Femur (tissue), 1 donor: ENCODE data around the gene CYP4F2.
"Not testable (repeated sequence)": the region's sequence is repeated elsewhere in the genome, so short reads cannot be mapped to it uniquely, and the experiment has no call there.

Experiments
- DNase-seq: peaks from one replicate; pipeline ENCODE4 v3.0.0-alpha.2; 2017

Gene CYP4F2, protein sequence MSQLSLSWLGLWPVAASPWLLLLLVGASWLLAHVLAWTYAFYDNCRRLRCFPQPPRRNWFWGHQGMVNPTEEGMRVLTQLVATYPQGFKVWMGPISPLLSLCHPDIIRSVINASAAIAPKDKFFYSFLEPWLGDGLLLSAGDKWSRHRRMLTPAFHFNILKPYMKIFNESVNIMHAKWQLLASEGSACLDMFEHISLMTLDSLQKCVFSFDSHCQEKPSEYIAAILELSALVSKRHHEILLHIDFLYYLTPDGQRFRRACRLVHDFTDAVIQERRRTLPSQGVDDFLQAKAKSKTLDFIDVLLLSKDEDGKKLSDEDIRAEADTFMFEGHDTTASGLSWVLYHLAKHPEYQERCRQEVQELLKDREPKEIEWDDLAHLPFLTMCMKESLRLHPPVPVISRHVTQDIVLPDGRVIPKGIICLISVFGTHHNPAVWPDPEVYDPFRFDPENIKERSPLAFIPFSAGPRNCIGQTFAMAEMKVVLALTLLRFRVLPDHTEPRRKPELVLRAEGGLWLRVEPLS

GRCh38 chr19:15897738-15898276, at the start of gene CYP4F2:
TSS of gene CYP4F2 (minus strand) at chr19:15898074. CDS start at chr19:15897611, 463 bp downstream.
- no peak for DNase-seq

- no peak for DNase-seq
These were observed 47.4 kb upstream of the CYP4F2 start for GRCh38 chr19:15945301-15945700.

GRCh38 chr19:15944401-15944800, 46.5 kb upstream of the CYP4F2 start:
- DNase-seq: no peak

DNA sequence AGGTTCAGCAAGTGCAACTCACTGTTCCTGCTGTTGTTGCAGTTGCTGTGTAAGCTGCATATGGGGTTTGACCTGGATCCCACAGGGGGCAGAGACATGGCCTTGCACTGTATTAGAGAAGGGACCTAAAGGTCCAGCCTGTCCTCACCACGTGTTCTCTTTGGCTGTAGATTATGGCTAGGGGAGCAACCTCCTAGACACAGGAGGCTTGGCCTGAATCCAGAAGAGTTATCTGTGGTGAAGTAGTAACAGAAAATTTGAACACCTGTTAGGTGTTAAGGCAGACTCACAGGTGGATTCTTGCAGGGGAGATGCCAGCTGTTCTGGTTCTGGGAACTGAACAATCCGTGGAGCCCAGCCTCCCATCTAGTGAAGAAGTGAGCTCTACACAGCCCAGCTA, 39.9 kb upstream of the CYP4F2 start:
- no peak for DNase-seq

- no peak for DNase-seq
These were observed 39.1 kb upstream of the CYP4F2 start for GRCh38 chr19:15936950-15937349.

DNA sequence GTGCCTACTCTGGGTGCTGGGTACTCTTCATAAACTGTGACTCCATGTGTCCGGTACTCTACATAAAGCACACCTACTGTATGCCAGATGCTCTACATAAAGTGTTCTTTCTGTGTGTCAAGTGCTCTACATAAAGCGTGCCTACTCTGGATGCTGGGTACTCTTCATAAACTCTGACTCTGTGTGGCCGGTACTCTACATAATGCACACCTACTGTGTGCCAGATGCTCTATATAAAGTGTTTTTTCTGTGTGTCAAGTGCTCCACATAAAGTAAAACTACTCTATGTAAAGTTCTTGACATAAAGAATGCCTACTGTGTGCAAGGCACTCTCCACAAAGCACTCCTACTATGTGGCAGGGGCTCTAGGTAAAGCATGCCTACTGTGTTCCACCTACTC, 38.3 kb upstream of the CYP4F2 start:
- no peak for DNase-seq

DNA sequence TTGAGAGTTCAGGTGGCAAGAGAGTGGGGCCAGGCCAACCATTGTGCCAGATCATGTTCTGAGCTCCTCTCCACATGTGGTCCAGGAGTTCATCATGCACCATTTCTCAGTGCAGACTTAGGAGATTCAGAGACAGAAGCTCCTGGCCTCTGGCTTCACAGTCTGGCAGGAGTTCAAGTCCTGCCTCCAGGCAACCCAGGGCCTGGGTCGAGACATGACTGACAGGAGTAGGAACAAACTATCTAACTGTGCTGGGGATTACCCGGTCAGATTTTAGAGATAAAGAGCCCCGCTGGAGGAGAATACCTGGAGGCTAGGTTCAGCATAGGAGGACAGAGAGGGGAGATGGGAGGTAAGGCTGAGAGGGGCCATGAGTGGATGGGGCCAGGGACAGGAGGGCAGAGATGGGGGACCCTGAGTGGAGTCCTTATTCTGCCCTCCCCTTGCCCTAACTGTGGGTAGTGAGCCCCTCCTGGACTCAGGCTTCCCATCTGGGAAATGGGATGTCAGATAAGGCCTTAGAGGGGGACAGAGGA, 37.4 kb upstream of the CYP4F2 start:
- DNase-seq: no peak

DNA sequence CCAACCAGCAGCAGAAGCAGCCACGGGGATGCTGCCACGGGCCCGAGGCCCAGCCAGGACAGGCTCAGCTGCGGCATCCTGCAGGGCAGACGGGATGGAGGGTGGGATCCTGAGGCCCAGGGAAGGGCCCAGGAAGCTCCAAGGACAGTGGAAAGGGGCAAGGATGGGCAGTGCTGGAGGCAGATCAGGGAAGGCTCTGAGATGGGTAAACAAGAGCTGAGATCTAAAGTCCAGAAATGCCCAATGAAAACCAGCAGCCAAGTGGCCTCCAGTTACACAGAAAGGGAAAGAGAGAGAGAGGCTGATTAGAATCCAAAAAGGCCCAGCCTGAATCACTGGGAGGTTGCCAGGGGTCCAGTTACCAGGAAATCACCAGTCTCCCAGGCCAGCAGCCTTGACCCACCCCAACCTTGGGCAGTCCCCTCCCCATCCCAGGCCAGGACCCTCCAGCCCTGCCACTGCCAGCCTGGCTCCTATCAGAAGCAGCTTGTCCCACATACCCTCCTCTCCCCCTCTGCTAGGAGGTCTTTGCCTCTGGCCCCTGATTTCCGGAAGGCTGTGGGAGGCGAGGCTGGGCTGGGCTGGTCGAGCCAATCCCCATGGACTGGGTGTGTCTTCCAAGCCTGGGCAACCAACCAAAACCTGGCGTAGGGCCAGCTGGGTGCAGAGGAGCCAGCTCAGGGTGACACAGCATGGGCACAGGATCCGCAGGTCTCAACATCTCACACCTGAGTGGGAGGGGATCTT, 36.6 kb upstream of the CYP4F2 start, which contains the start of gene CYP4F11:
CYP4F11 (minus strand) TSS at position 198 of the 747 bp plus-strand sequence; CDS start at position 77, 121 bp downstream.
- DNase-seq: no peak

DNA sequence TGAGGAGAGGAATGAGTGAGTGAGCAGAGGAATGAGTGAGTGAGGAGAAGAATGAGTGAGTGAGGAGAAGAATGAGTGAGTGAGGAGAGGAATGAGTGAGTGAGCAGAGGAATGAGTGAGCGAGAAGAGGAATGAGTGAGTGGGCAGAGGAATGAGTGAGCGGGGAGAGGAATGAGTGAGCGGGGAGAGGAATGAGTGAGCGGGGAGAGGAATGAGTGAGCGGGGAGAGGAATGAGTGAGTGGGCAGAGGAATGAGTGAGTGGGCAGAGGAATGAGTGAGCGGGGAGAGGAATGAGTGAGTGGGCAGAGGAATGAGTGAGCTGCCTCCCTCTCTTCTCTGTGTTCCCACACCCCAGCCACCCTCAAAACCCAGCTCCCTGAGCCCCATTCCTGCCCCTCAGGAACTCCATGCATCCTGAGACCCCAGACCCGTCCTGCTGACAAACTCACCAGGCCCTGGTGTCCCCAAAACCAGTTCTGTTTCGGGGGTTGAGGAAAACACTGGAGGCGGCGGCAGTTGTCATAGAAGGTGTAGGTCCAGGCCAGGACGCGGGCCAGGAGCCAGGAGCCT, 36.0 kb upstream of the CYP4F2 start:
- not testable (repeated sequence) for DNase-seq

DNA sequence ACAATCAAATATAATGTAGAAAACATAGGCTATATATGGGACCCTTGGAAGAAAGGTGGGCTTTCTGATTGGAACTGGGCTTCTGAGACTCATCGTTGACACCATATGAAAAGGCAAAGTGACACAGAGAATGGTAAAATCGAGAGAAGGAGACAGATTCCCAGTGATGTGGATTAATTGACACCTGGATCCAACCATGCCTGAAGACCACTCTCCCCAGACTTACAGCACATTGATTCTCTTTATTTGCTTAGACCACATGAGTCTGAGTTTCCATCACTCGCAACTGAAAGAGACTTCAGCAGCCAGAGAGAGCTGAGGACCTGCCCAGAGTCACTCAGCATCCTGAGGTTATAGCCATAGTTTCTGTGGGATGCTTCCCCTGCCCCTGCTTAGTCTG, 30.4 kb upstream of the CYP4F2 start:
- DNase-seq: no peak

DNA sequence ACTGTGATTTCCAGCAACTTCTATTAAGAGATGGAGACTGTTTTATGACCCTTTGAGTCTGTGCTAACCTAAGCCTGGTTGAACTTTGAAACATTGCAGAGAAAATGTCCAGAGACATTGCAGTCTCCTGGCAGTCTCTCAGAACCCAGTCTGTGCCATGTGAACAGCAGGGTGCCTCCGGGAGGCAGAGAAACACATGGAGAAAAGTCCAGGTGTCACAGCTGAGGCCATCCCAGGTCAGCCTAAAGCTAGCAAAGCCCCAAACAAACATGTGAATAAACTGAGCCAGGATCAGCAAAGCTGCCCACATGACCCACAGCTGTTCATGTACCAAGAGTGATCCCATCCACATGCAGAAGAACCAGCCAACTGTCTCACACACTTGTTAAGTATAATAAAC, 28.6 kb upstream of the CYP4F2 start:
- DNase-seq: no peak

GRCh38 chr19:15923702-15924101, 25.8 kb upstream of the CYP4F2 start:
- DNase-seq: no peak

- DNase-seq: no peak
These were observed 24.1 kb upstream of the CYP4F2 start for GRCh38 chr19:15922021-15922420.

DNA sequence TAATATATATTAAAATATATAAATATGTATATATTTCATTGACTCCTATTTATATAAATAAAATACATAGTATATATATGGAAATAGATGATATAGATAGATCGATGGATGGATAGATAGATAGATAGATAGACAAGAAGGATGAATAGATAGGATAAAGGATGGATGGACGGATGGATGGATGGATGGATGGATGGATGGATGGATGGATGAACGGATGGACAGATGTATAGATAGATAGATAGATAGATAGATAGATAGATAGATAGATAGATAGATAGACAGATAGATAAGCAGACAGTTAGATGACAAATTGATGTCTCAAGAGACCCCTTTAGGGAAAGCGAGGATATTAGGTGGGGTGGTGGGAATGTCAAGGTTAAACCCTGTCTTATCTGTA, 21.4 kb upstream of the CYP4F2 start:
- no peak for DNase-seq

GRCh38 chr19:15915109-15915508, 17.2 kb upstream of the CYP4F2 start:
- DNase-seq: no peak

- DNase-seq: no peak
These were observed 16.0 kb upstream of the CYP4F2 start for GRCh38 chr19:15913830-15914229.

DNA sequence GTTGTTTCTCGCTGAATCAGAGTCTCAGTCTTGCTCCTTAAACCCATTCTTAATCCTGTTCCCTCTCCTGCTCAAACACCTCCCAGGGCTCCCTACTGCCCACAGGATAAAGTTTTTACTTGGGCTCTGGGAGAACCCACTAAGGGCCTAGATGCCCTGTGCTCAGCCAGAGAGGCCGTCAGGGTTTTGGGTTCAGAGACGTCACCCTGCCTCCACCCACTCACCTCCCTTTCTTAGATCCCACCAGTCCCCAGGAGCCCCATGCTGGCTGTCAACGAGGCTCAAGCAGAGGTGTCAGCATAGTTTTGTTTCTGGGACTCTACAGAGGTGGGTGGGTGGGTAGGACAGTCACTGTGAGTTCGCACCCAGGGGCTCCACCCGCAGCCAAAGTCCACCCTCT, 15.5 kb upstream of the CYP4F2 start:
- DNase-seq: no peak

DNA sequence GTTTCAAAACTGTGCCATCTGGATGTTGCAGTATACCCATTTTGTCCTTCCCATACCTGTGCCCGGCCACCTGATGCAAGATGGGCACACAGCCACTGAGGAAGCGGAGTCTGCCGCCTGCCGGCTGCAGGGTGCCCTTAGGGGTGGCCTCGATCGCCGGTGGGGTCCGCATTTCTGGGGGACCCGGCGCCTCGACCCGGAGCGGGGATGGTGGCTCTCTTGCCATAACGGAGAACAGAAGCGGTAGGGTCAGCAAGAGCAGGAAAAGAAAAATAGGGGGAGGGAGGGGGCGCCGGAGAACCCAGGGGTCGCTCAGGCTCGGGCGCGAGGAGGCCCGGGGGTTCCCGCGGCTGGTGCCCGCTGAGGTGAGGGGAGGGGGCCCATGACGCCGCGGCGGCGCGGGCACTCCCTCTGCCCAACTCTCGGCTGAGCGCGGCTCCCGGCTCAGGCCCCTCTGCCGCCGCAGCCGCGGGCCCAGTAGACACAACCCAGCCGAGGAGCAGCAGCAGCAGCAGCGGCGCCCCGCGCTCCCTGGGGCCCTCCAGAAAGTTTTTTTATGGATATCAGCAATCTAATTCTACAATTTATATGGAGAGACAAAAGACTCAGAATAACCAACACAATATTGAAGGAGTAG, 13.8 kb upstream of the CYP4F2 start:
- no peak for DNase-seq

- no peak for DNase-seq
These were observed 7.2 kb upstream of the CYP4F2 start for GRCh38 chr19:15905026-15905425.

- DNase-seq: not testable (repeated sequence)
These were observed 5.0 kb upstream of the CYP4F2 start for GRCh38 chr19:15902898-15903297.

- DNase-seq: no peak
These were observed 4.4 kb upstream of the CYP4F2 start for GRCh38 chr19:15902254-15902653.

GRCh38 chr19:15900504-15900903, 2.6 kb upstream of the CYP4F2 start:
- DNase-seq: no peak
